HK-2 (cell line): ENCODE measurements around the gene AKT3.
"Not testable (repeated sequence)": the region's sequence is repeated elsewhere in the genome, so short reads cannot be mapped to it uniquely, and the experiment has no call there.

ENCODE experiments used
- DNase-seq: peaks from one replicate; pipeline ENCODE4 v3.0.0-alpha.2; 2018; ENCODE audit not compliant: unreplicated experiment

AKT3 gene

GRCh38 chr1:243693800-243694199 is 156.2 kb downstream of the AKT3 start:
- no peak for DNase-seq

DNA sequence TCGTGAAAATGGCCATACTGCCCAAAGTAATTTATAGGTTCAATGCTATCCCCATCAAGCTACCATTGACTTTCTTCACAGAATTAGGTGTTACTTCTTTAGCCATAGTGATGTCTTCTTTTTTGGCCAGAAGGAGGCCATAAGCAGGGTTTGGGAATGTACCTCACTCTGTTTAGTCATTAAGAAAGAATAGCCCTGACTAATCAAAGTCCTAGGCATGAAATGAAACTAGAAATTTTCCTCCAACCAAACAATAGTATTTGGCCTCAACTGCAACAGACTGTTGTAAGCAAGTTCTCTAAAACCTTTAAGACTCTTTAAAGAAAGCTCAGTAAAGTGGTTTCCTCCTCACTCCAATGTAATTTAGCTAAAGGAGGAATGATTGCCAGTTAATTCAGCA is 163.9 kb downstream of the AKT3 start:
- no peak for DNase-seq

DNA sequence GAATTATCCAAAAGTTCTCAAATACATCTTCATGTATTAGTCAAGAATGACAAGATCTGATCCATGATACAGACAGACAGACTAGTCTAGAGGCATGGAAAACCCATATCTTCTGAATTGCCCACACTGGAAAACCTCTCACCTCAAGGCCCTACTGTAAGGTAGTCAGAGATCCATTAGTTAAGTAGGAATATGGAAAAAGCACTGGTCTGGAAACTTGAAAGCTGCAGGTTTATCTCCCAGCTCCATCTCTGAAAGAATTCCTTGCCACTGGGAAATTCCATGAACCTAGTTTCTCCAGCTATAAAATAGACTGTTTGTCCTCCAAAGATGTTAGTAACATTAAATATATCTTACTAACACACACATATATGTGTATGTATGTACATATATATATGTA is 169.2 kb downstream of the AKT3 start:
- no peak for DNase-seq

GRCh38 chr1:243672539-243673074 is 177.4 kb downstream of the AKT3 start:
- no peak for DNase-seq

DNA sequence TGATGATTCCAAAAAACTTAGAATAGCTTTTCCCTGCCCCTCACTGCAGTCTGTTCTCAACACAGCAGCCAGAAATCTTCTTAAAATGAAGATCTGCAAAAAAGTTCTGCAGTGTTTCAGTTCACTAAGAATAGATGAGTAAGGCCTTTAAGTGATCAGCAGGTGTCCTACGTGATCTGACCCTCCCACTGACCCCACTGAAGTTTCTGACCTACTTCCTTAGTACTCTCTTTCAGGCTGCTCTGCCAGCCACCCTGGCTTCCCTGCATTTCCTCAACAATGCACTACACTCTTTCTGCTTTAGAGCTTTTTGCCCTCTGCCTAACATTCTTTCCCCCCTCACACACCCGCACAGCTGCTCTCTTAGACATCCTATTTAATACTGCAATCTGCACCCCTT is 182.5 kb downstream of the AKT3 start:
- DNase-seq, result no peak

- no peak for DNase-seq
Observed at GRCh38 chr1:243667133-243667532, 182.9 kb downstream of the AKT3 start.

DNA sequence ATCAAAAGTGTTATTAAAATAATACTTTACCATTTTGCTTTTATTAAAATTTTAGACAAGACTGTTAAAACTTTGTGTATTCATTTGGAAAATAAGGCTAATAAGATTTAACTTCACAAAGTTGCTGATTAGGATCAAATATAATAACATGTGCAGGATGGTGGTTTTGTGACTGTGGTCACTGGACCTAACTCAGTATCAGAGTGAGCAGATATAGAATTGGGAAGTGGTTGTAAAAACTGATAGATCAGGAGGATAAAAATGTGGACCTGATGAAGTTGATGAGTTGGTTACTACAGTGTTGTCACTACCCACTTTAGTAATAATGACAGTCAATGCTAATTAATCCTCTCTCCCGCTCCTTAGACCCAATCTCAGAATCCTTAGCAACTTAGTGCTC is 186.4 kb downstream of the AKT3 start:
- DNase-seq, result no peak

- DNase-seq, result not testable (repeated sequence)
Observed at GRCh38 chr1:243662169-243662568, 187.9 kb downstream of the AKT3 start.

- DNase-seq, result no peak
Observed at GRCh38 chr1:243658594-243659105, 191.4 kb downstream of the AKT3 start.

GRCh38 chr1:243657793-243658192 is 192.2 kb downstream of the AKT3 start:
- no peak for DNase-seq

DNA sequence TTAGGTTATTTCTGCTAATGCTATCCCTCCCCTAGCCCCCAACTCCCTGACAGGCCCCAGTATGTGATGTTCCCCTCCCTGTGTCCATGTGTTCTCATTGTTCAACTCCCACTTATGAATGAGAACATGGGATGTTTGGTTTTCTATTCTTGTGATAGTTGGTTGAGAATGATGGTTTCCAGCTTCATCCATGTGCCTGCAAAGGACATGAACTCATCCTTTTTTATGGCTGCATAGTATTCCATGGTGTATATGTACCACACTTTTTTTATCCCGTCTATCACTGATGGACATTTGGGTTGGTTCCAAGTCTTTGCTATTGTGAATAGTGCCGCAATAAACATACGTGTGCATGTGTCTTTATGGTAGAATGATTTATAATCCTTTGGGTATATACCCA is 200.5 kb downstream of the AKT3 start:
- DNase-seq, result not testable (repeated sequence)

DNA sequence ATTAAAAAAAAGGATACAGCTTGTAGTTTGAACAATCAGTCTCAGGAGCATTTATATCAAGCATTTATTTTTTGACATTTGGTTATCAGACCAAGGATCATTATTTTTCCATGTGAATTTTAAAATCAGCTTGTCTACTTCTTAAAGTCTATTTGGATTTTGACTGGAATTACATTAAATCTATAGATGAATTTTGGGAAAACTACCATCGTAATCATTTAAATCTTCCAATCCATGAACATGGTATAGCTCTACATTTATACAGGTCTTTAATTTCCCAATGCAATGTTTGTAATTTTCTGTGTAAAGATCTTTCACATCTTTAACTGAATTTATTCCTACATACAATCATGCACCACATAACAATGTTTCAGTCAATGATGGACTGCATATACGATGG is 203.2 kb downstream of the AKT3 start:
- no peak for DNase-seq

DNA sequence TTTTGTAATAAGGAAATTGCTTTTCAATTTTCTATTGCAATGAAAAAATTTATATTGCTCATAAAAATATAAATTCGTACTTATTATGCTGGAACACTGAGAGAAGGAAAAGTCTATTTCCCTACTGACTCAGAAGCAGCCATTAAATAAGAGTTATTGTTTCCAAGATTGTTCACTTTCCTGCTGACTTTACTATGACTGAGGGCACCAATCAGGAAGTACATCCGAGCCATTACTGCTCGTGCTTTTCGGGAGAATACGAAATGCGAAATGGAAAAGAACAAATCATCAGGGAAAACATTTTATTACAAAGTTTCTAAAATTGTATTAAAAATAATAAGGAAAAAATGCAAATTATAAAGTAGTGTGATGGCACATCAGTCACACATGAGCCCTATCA is 204.8 kb downstream of the AKT3 start:
- no peak for DNase-seq

- DNase-seq, result no peak
Observed at GRCh38 chr1:243642936-243643335, 207.1 kb downstream of the AKT3 start.

- DNase-seq, result no peak
Observed at GRCh38 chr1:243639027-243639658, 210.9 kb downstream of the AKT3 start.

- no peak for DNase-seq
Observed at GRCh38 chr1:243638186-243638585, 211.9 kb downstream of the AKT3 start.

DNA sequence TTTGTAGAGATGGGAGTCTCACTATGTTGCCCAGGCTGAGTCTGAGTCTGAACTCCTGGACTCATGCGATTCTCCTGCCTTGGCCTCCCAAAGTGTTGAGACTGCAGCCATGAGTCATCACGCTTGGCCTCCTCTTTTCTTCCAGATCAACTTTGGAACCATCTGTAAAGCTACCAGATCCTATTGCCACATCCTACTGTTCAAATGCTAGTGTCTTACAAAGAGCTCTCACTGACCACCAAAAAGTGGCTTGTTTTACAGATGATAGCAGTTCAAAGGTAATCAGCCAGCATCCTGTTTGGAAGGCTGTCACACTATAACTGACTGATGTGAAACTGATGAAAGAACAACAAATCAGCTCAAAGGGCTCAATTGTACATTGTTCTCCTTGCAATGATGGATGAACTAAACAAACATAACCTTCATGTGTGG is 221.6 kb downstream of the AKT3 start:
- no peak for DNase-seq

DNA sequence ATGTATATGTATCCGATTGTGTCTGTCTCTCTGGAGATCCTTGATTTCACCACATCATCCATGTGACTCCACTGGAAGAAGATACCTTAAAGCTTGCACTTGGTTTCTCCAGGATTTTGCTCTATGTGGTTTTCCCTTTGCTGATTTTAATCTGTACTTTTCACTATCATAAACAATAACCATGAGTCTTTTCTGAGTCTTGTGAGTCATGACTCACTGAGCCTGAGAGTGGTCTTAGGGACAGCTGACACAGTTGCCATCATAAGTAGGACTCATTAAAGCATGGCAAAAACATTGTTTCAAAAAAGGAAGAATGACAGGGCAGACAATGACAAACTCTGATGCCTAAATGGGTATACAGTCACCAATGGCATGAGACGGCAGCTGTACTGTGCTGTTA is 226.2 kb downstream of the AKT3 start:
- DNase-seq, result no peak

DNA sequence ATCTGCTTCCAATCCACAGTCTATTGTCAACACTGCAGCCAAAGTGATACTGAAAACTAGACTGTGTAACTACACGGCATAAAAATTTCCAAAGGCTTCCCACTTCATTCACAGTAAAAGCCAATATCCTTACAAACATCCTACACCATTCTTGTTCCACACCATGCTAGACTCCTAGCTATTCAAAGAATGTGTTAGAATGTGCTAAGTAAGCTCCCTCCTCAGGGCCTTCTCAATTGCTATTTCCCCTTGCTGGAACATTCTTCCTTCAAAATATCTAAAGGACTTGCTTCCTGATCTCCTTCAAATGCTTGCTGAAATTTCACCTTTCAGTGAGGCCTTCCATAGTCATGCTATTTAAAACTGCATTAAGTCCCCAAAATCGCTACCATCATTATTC is 228.1 kb downstream of the AKT3 start:
- no peak for DNase-seq

DNA sequence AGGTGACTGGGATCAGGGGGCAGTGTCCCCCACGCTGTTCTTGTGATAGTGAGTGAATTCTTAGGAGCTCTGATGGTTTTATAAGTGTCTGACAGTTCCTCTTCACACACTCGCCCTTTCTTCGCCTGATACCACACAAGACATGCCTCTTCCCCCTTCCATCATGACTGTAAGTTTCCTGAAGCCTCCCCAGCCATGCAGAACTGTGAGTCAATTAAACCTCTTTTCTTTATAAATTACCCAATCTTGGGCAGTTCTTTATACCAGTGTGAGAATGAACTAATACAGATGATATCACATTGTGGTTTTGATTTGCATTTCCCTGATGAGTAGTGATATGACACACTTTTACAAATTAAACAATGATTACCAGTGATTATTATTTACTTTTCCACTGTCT is 229.9 kb downstream of the AKT3 start:
- no peak for DNase-seq

DNA sequence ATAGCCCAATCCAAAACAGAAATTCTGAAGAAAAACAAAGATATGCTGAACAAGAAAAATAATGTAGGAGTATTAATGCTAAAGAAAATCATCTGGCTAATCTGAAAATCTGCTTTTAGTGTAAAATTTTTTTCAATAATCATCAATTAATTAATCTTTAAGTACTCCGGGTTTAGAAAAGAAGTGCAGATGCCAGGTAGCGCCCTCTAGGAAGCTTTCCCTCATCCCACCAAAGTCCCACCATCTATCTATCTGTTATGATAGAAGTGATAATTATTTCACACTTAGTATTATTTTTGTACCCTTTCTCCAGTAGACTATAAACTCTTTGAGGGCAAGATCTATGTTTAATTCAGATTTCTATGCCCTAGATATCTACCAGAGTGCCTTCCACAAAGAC is 240.3 kb downstream of the AKT3 start:
- no peak for DNase-seq

DNA sequence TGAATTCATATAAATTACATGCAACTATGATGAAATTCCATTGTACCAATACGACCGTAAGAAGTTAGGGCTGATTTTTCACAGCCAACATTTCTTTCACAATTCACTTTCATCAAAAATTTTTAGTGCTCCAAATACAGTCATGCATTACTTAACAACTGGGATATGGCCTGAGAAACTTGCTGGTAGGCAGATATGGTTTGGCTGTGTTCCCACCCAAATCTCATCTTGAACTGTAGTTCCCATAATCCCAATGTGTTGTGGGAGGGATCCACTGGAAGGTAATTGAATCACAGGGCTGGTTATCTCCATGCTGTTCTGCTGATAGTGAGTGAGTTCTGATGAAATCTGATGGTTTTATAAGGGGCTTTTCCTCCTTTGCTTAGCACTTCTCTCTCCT is 244.4 kb downstream of the AKT3 start:
- no peak for DNase-seq

DNA sequence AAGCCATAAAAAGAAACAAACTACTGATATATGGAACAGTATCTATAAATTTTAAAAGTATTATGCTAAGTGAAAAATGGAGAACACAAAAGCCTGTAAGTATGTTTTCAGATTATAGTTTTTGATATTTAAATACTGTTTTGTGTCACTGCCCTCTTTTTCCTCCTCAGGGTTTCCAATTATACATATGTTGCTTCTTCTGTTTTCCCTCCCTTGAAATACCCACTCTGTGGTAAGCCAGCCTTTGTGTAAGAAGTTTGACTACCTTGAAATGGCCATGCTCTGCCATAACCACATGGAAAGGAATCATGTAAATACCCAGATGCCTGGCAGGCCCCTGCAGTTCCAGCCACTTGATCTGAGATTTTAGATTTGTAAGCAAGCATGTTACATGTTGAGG is 248.3 kb downstream of the AKT3 start:
- DNase-seq, result no peak

GRCh38 chr1:243598433-243598832 is 251.6 kb downstream of the AKT3 start:
- DNase-seq, result peak; percentile 21
